Endothelial cell of umbilical vein (primary cell): ENCODE results near the gene YWHAE. TPM values are rescaled to one million over a fixed set of nuclear protein-coding genes. Genes with fewer than 3 reads are reported as not detected.

ENCODE experiments used
- BruUV-seq: library from RNA; stranded (reverse); fragments of 400-500 nt; replicated peaks from 2 replicates; lab custom pipeline; 2021; lab: Mats Ljungman, UMichigan
- CTCF ChIA-PET: fragments of 300-600, 350-600 bp; sonication (Branson Sonifier 250); formaldehyde crosslinking; loops from one replicate; lab custom pipeline; 2021; ENCODE audit warnings: antibody characterized with exemption, inconsistent platforms; lab: Charles Lee
- POLR2A ChIA-PET: fragments of 300-600, 350-600 bp; sonication (Branson Sonifier 250); formaldehyde crosslinking; loops from one replicate; lab custom pipeline; 2021; ENCODE audit warnings: antibody characterized with exemption, inconsistent platforms; lab: Charles Lee
- DNase-seq: peaks from one replicate; pipeline ENCODE4 v3.0.0-alpha.2; 2011; ENCODE audit warnings: low read depth, low spot score
- FAIRE-seq: peaks from 2 replicates; lab custom pipeline; 2011; peaks lifted over from hg19 to GRCh38; lab: Jason Lieb, UNC
- H2AFZ ChIP-seq: 2 replicates; pipeline ENCODE4 v1.6.0; 2012; ENCODE audit warnings: low read depth, low read length, control low read depth, inconsistent platforms
- H3K27ac ChIP-seq: 2 replicates; pipeline ENCODE4 v1.5.1; 2011; ENCODE audit warnings: low read depth, mild to moderate bottlenecking, control low read depth, low read length, moderate library complexity; ENCODE audit not compliant: insufficient read depth
- H3K27me3 ChIP-seq, 2 experiments: 2 replicates each; pipeline versions ENCODE4 v1.6.0 to v1.6.1; 2011; ENCODE audit warnings: low read length in 2 of 2, mixed read lengths in 1 of 2; ENCODE audit not compliant: control insufficient read depth in 2 of 2, insufficient read depth in 2 of 2
- H3K36me3 ChIP-seq, 2 experiments: 2 replicates in 1 of 2; 3 replicates in 1 of 2; pipeline ENCODE4 v1.5.1; 2011; ENCODE audit warnings: low read length in 2 of 2, mild to moderate bottlenecking in 1 of 2, moderate library complexity in 1 of 2; ENCODE audit not compliant: control insufficient read depth in 2 of 2, insufficient read depth in 2 of 2; ENCODE audit errors: extremely low read depth in 1 of 2
- H3K4me1 ChIP-seq: 3 replicates; pipeline ENCODE4 v1.5.1; 2011; ENCODE audit warnings: mild to moderate bottlenecking, low read length; ENCODE audit not compliant: control insufficient read depth, insufficient read depth; ENCODE audit errors: extremely low read depth
- H3K4me2 ChIP-seq: 2 replicates; pipeline ENCODE4 v1.6.1; 2011; ENCODE audit warnings: low read length, control low read depth, mixed read lengths; ENCODE audit not compliant: insufficient read depth
- H3K4me3 ChIP-seq, 3 experiments: fragments of 200-600 bp in 1 of 3; sonication (generic), shearing (Covaris generic) in 1 of 3; replicated peaks in 1 of 3; 2 replicates each; pipeline ENCODE4 v1.5.1; 2011 to 2016; ENCODE audit warnings: control low read depth in 3 of 3, low read length in 3 of 3, mild to moderate bottlenecking in 2 of 3, inconsistent platforms in 1 of 3, low read depth in 1 of 3, moderate library complexity in 1 of 3; ENCODE audit not compliant: insufficient read depth in 1 of 3
- H3K79me2 ChIP-seq: 2 replicates; pipeline ENCODE4 v1.6.0; 2012; ENCODE audit warnings: low read length, inconsistent platforms; ENCODE audit not compliant: control insufficient read depth, insufficient read depth
- H3K9ac ChIP-seq: replicated peaks from 2 replicates; pipeline ENCODE3; 2011; ENCODE audit warnings: low read length, control low read depth; ENCODE audit not compliant: insufficient read depth; ENCODE audit errors: extremely low read depth
- H3K9me1 ChIP-seq: replicated peaks from 3 replicates; pipeline ENCODE4 v1.6.0; 2011; ENCODE audit warnings: mild to moderate bottlenecking, low read length; ENCODE audit not compliant: control insufficient read depth, insufficient read depth; ENCODE audit errors: extremely low read depth
- H3K9me3 ChIP-seq: replicated peaks from 2 replicates; pipeline ENCODE4 v1.5.1; 2012; ENCODE audit warnings: low read length, inconsistent platforms; ENCODE audit not compliant: control insufficient read depth, insufficient read depth
- H4K20me1 ChIP-seq: replicated peaks from 2 replicates; pipeline ENCODE3; 2011; ENCODE audit warnings: mild to moderate bottlenecking, low read length; ENCODE audit not compliant: control insufficient read depth, insufficient read depth; ENCODE audit errors: extremely low read depth
- EZH2 ChIP-seq: IDR thresholded peaks from 2 replicates; pipeline ENCODE4 v1.6.1; 2012; ENCODE audit warnings: borderline replicate concordance, low read depth, mild to moderate bottlenecking, moderate library complexity, low read length, inconsistent platforms; ENCODE audit not compliant: severe bottlenecking
- FOS ChIP-seq: IDR thresholded peaks from 2 replicates; pipeline ENCODE4 v1.6.1; 2011; ENCODE audit warnings: mild to moderate bottlenecking, low read length, moderate library complexity, borderline replicate concordance; ENCODE audit not compliant: insufficient read depth
- GATA2 ChIP-seq: IDR thresholded peaks from 2 replicates; pipeline ENCODE4 v1.7.0; 2011; ENCODE audit warnings: low read depth, mild to moderate bottlenecking, moderate library complexity, mixed read lengths, low read length; ENCODE audit not compliant: insufficient read length, insufficient read depth
- JUN ChIP-seq: IDR thresholded peaks from 2 replicates; pipeline ENCODE4 v1.6.1; 2011; ENCODE audit warnings: borderline replicate concordance, low read depth; ENCODE audit not compliant: insufficient read length, insufficient read depth
- MYC ChIP-seq: IDR thresholded peaks from one replicate; pipeline ENCODE4 v1.6.1; 2011; ENCODE audit warnings: mild to moderate bottlenecking, low read depth, low read length
- POLR2A ChIP-seq: IDR thresholded peaks from 2 replicates; pipeline ENCODE4 v1.6.1; 2012; ENCODE audit warnings: low read depth, mild to moderate bottlenecking, control low read depth, low read length
- POLR2AphosphoS5 ChIP-seq: IDR thresholded peaks from 2 replicates; pipeline ENCODE4 v1.6.1; 2012; ENCODE audit warnings: low read depth, mild to moderate bottlenecking, control low read depth, low read length, moderate library complexity; ENCODE audit not compliant: insufficient read depth
- dilution Hi-C: fragments of 300-500 bp; cut with MboI; formaldehyde crosslinking; loops from one replicate; pipeline ENCODE4 v1.15.0; 2019; ENCODE audit warnings: low sequenced_read_pairs; ENCODE audit not compliant: extremely low pct_ligation_motif_present
- intact Hi-C: fragments of 100-400 bp; cut with micrococcal nuclease; formaldehyde crosslinking; loops from one replicate; pipeline ENCODE4 v1.10.0; 2022
- polyA plus RNA-seq, 4 experiments: library from polyadenylated mRNA; depleted of rRNA in 3 of 4; stranded (reverse) in 3 of 4; unstranded in 1 of 4; fragments of >200 nt; gene quantifications; 2 replicates each; pipeline versions ENCODE4 v1.2.1 to v1.2.3, GENCODE V29; 2011 to 2012; ENCODE audit warnings: missing spikeins in 1 of 4
- total RNA-seq: library from RNA; stranded (reverse); gene quantifications from 2 replicates; pipeline ENCODE4 v1.2.3, GENCODE V29; 2021
- TF ChIP-seq, protein P1 (sequence below): IDR thresholded peaks from 2 replicates; pipeline ENCODE4 v1.6.1; 2011; ENCODE audit not compliant: insufficient read depth, insufficient read length
- TF ChIP-seq, protein P2 (sequence below), 2 donors: IDR thresholded peaks; 1 replicate in 1 of 2; 2 replicates in 1 of 2; pipeline ENCODE4 v1.5.1; 2011; ENCODE audit warnings: low read length in 2 of 2, mild to moderate bottlenecking in 2 of 2, moderate library complexity in 2 of 2, control low read depth in 1 of 2, inconsistent platforms in 1 of 2, low read depth in 1 of 2; ENCODE audit not compliant: insufficient read depth in 1 of 2; ENCODE audit errors: extremely low read depth in 1 of 2

Gene YWHAE
- total and polyA plus RNA-seq, 2 donors (not counting 3 experiments of a cell fraction or from before 2014, with no cell fraction given): 396 to 819 TPM

DNA sequence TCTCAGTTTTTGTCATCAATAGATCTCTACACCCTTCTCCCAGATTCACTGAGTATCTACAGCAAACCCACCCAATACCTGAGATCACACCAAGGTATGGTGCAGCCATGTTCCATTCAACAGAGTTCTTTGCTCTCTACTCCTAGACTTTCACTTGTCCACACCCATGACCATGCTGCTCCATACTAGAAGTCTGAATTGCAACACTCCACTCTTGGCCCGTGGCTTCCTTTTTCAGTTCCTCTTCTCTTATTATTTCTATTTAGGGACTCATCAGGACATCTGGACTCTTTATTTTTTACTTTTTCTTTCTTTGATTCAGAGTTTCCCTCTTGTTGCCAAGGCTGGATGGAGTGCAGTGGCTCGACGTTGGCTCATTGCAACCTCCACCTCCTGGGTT is 37.1 kb downstream of the YWHAE start:
- Histone ChIP-seq H3K27ac (no peak overlapping the region), H3K9me1 (no peaks in the 10 kb centered on the region), H3K4me2 (no peak overlapping the region), H3K36me3 (peaks cover 11 to 15% of the 10 kb centered on the region in 2 experiments), H4K20me1 (peaks cover 22% of the 10 kb centered on the region), H3K4me3 (no peak overlapping the region), H3K9me3 (no peaks in the 10 kb centered on the region), H3K9ac (no peak overlapping the region), H3K27me3 (no peaks in the 10 kb centered on the region), H2AFZ (no peak overlapping the region), H3K79me2 (peaks cover 96% of the 10 kb centered on the region), H3K4me1 (peaks cover 31% of the 10 kb centered on the region)
- ChIA-PET POLR2A (no interaction called here), CTCF (interaction anchor here (0.9 to 2.7 kb wide), 7 partner anchors 14 to 153 kb away, joined by 3 to 18 read pairs (median 6); partner anchors contain the start of genes INPP5K and MYO1C)
- TF ChIP-seq, protein P1, sequence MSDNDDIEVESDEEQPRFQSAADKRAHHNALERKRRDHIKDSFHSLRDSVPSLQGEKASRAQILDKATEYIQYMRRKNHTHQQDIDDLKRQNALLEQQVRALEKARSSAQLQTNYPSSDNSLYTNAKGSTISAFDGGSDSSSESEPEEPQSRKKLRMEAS: no peak
- TF ChIP-seq POLR2A: no peak
- TF ChIP-seq MYC: no peak
- TF ChIP-seq EZH2: no peak
- no peak for TF ChIP-seq FOS
- no peak for TF ChIP-seq GATA2
- TF ChIP-seq, protein P2, sequence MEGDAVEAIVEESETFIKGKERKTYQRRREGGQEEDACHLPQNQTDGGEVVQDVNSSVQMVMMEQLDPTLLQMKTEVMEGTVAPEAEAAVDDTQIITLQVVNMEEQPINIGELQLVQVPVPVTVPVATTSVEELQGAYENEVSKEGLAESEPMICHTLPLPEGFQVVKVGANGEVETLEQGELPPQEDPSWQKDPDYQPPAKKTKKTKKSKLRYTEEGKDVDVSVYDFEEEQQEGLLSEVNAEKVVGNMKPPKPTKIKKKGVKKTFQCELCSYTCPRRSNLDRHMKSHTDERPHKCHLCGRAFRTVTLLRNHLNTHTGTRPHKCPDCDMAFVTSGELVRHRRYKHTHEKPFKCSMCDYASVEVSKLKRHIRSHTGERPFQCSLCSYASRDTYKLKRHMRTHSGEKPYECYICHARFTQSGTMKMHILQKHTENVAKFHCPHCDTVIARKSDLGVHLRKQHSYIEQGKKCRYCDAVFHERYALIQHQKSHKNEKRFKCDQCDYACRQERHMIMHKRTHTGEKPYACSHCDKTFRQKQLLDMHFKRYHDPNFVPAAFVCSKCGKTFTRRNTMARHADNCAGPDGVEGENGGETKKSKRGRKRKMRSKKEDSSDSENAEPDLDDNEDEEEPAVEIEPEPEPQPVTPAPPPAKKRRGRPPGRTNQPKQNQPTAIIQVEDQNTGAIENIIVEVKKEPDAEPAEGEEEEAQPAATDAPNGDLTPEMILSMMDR (IDR thresholded peaks at IDR 0.05; ENCODE audit: extremely low read depth in 1 of 2, insufficient read depth in 1 of 2, low read depth in 1 of 2, low read length in 2 of 2): no peak
- no peak for TF ChIP-seq JUN
- TF ChIP-seq POLR2AphosphoS5: no peak
- dilution Hi-C loops: no loop called here
- intact Hi-C loops: no loop called here
- FAIRE-seq: no peak
- no peak for DNase-seq
- no TSS peak for BruUV-seq
